Keratinocyte (primary cell): ENCODE results near the gene STK40.
A peak's percentile ranks its signal among the peaks of the same experiment; 100 is the strongest.

ENCODE experiments used
- CTCF ChIP-seq, 3 experiments: IDR thresholded peaks in 1 of 3; conservative IDR thresholded peaks in 1 of 3; optimal IDR thresholded peaks in 1 of 3; 2 replicates in 2 of 3; 3 replicates in 1 of 3; pipeline versions ENCODE3 to v1.5.1; 2011; ENCODE audit warnings: low read length in 3 of 3, mild to moderate bottlenecking in 3 of 3, moderate library complexity in 2 of 3, control low read depth in 1 of 3, inconsistent platforms in 1 of 3; ENCODE audit not compliant: insufficient read depth in 2 of 3; ENCODE audit errors: extremely low read depth in 1 of 3
- EZH2 ChIP-seq: IDR thresholded peaks from one replicate; pipeline ENCODE4 v1.6.1; 2012; ENCODE audit warnings: inconsistent platforms, mild to moderate bottlenecking, low read length, moderate library complexity

DNA sequence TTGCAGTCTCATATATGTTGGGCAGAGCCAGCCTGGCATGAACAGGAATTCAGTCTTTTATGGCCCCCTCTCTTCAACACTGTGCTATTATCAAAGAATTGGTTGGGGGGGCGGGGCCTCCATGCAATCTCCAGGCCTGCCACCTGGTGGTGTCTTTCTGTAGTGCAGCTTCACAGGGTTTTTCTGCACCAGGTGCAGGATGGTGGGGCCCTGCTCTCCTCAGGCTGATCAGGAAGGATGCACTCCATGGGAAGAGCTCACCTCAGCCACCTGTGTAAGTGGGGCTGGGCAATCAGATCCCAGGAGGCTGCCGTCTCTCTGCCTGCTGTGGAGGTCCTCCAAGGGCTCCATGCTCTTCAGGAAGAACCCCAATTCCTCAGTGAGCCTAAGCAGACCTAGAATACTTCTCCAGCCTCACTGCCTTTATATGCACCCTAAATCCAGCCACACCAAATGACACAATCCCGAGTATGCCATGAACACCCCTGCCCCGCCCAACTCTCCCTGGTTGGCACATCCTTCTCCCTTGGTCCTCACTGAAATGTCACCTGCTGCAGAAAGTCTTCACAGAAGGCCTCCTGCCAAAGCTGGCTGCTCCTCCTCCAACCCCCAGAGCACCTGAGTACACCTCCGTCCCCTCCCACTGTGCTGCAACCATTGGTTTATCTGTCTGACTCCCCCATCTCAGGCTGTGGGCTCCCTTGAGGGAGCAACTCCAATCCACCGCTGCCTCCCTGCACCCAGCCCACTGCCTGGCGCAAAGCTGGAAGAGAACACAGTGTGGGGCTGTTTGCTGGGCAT is 16.5 kb downstream of the STK40 start:
- TF ChIP-seq CTCF (optimal IDR thresholded peaks at IDR 0.05 in 1 of 3, IDR thresholded peaks at IDR 0.05 in 1 of 3, conservative IDR thresholded peaks at IDR 0.05 in 1 of 3; ENCODE audit: extremely low read depth in 1 of 3, insufficient read depth in 2 of 3, low read length in 3 of 3) (peak; percentile 81 to 92 (median 89)), EZH2 (no peak)
